ENCODE measurements around the gene COMMD10. TPM values are rescaled to one million over a fixed set of nuclear protein-coding genes. Genes with fewer than 3 reads are reported as not detected.

Gene COMMD10
- total and polyA plus RNA-seq, 8 donors: 12.8 to 21.8 (median 14.6) TPM

DNA sequence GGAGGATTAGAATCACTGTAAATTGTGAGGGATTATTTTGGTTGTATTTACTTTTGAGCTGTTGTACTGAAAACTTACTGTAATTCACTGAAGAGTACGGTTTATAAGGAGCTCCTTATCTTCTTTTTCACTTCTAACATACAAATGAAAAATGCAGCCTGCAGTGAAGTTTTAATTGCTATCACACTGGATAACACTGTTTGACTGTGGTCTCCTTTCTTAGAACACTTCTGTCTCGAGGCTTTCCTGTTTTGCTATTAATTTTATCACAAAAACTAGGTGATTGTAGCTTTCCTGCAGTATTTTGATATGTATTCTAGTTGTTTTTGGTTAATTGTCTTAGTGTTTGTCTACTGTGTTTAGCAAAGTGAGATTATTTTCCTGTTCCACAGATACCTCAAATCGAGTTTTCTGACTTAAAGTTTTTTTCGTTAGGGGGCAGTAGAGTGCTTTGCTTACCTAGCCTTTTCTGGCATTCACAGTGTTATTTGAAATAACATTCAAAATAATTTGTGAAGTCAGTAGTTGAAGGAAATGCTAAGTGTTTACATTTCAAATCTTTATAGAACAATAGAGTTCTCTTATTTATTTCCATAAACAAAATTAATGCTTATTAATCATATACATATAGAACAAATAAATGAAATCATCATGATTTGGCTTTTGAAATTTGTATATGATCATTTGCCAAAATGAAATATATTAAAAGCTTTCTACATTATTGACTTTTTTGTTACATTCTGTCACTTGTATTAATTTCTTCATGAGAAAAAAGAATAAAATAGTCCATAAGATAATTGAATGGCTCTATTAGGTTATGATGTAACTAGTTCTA lies 52.9 kb downstream of the COMMD10 start:
- Histone ChIP-seq H3K27ac (no peak overlapping the region), H3K9me3 (no peaks in the 10 kb centered on the region), H3K27me3 (no peaks in the 10 kb centered on the region), H3K4me1 (peaks cover 0 to 3% (median 0%) of the 10 kb centered on the region in 3 donors), H3K36me3 (no peaks in the 10 kb centered on the region), H3K4me3 (no peak overlapping the region)
- FAIRE-seq: peak; percentile 93
- peak in 3 of 4 donors; percentile 58 to 60 (median 60) for TF ChIP-seq CTCF (IDR thresholded peaks at IDR 0.05)
- peak in 3 of 4 donors; percentile 78 to 86 (median 79) for ATAC-seq
- WGBS, 2 donors: 4 to 5% methylated on average over 4 of the region's 4 CpGs
- intact Hi-C loops (cut with DNase I): no loop called here
- no peak for DNase-seq

DNA sequence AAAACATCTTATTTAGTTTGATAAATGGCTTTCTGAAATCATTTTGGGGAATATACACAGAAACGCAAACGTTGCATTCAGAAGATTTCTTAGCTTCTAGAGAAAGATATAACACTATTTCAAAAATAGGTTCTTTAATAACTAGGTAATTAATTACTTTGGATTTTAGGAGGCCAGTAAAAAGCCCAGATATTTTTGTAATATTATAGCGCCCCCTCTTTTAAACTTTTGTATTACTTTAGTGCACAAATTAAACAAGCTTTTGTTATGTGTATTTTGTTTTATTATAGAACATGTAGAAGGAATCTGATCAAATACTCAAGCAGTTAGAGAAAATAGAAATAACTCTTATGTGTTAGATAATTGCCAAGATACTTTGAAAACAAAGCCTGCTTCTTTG lies 57.7 kb downstream of the COMMD10 start:
- ATAC-seq (no peak), DNase-seq (no peak), FAIRE-seq (no peak)
- Histone ChIP-seq H3K27ac (no peak overlapping the region), H3K36me3 (no peaks in the 10 kb centered on the region), H3K4me3 (no peak overlapping the region), H3K4me1 (peaks cover 0 to 3% (median 0%) of the 10 kb centered on the region in 3 donors), H3K9me3 (no peaks in the 10 kb centered on the region), H3K27me3 (no peaks in the 10 kb centered on the region)
- TF ChIP-seq CTCF (IDR thresholded peaks at IDR 0.05): no peak
- 95 to 97% methylated on average over 3 of the region's 3 CpGs for WGBS, 2 donors
- intact Hi-C loops (cut with DNase I): no loop called here

GRCh38 chr5:116144103-116144502 lies 59.3 kb downstream of the COMMD10 start:
- intact Hi-C loops (cut with DNase I): no loop called here
- H3K27me3 ChIP-seq: no peaks in the 10 kb centered on the region
- H3K4me3 ChIP-seq: no peak overlapping the region
- no peak for ATAC-seq
- no peak for FAIRE-seq
- no peaks in the 10 kb centered on the region for H3K4me1 ChIP-seq
- no peaks in the 10 kb centered on the region for H3K9me3 ChIP-seq
- DNase-seq: no peak
- no peaks in the 10 kb centered on the region for H3K36me3 ChIP-seq
- H3K27ac ChIP-seq: no peak overlapping the region
- TF ChIP-seq CTCF (IDR thresholded peaks at IDR 0.05): no peak

- DNase-seq (no peak), FAIRE-seq (no peak)
Observed at GRCh38 chr5:116144991-116145390, 60.2 kb downstream of the COMMD10 start.

More at GRCh38 chr5:116144991-116145390, 60.2 kb downstream of the COMMD10 start:
- Histone ChIP-seq H3K27ac (no peak overlapping the region), H3K27me3 (no peaks in the 10 kb centered on the region), H3K9me3 (no peaks in the 10 kb centered on the region), H3K36me3 (no peaks in the 10 kb centered on the region), H3K4me1 (no peaks in the 10 kb centered on the region), H3K4me3 (no peak overlapping the region)
- intact Hi-C loops (cut with DNase I): no loop called here
- ATAC-seq: no peak
- WGBS, 2 donors: 82 to 89% methylated on average over 2 of the region's 2 CpGs
- no peak for TF ChIP-seq CTCF (IDR thresholded peaks at IDR 0.05)

Data from pancreas (tissue), 10 donors.